HEK293 (cell line): ENCODE data around the gene IZUMO1.

Source experiments
- CTCF ChIA-PET: fragments of 350-600 bp; formaldehyde crosslinking; extraction: SDS; loops from one replicate; lab custom pipeline; 2021; ENCODE audit warnings: antibody characterized with exemption; lab: Yijun Ruan, JAX
- POLR2A ChIA-PET: fragments of 300-600 bp; formaldehyde crosslinking; extraction: SDS; loops from one replicate; lab custom pipeline; 2020; ENCODE audit warnings: antibody characterized with exemption, inconsistent platforms; lab: Yijun Ruan, JAX
- H3K27ac ChIP-seq: fragments of 200-500 bp; sonication (Bioruptor generic); 2 replicates; pipeline ENCODE4 v1.5.1; 2014; ENCODE audit warnings: low read depth, low read length, control low read depth, inconsistent platforms; ENCODE audit errors: extremely low read depth
- H3K36me3 ChIP-seq, 2 experiments: fragments of 200-500 bp in 1 of 2; sonication (Bioruptor generic) in 1 of 2; 1 replicate in 1 of 2; 2 replicates in 1 of 2; pipeline ENCODE4 v1.5.1; 2014 to 2017; ENCODE audit warnings: inconsistent platforms in 2 of 2, low read length in 2 of 2; ENCODE audit not compliant: control insufficient read depth in 2 of 2, insufficient read depth in 1 of 2
- H3K4me1 ChIP-seq: fragments of 200-500 bp; sonication (Bioruptor generic); 2 replicates; pipeline ENCODE4 v1.5.1; 2014; ENCODE audit warnings: mild to moderate bottlenecking, low read length, inconsistent platforms; ENCODE audit not compliant: control insufficient read depth, insufficient read depth
- H3K4me3 ChIP-seq: 2 replicates; pipeline ENCODE4 v1.5.1; 2011; ENCODE audit warnings: low read depth, mild to moderate bottlenecking, control low read depth, low read length, moderate library complexity
- H3K9me3 ChIP-seq: fragments of 200-500 bp; sonication (Bioruptor generic); 2 replicates; pipeline ENCODE4 v1.5.1; 2014; ENCODE audit warnings: low read depth, low read length, inconsistent platforms; ENCODE audit not compliant: control insufficient read depth, insufficient read depth
- GLI4 ChIP-seq: fragments of 450-650 bp; formaldehyde crosslinking; IDR thresholded peaks from 2 replicates; pipeline ENCODE4 v1.5.1; 2016; ENCODE audit warnings: missing biosample characterization, missing genetic modification characterization
- OVOL3 ChIP-seq: fragments of 450-650 bp; formaldehyde crosslinking; IDR thresholded peaks from 2 replicates; pipeline ENCODE4 v1.5.1; 2016; ENCODE audit warnings: missing biosample characterization, missing genetic modification characterization
- SETDB1 ChIP-seq: IDR thresholded peaks from one replicate; pipeline ENCODE4 v1.6.1; 2017; ENCODE audit warnings: mild to moderate bottlenecking, low read length, moderate library complexity, mixed read lengths; ENCODE audit not compliant: insufficient read length
- SP7 ChIP-seq: fragments of 450-650 bp; formaldehyde crosslinking; IDR thresholded peaks from 2 replicates; pipeline ENCODE4 v1.5.1; 2016; ENCODE audit warnings: missing biosample characterization, missing genetic modification characterization
- TRIM28 ChIP-seq: IDR thresholded peaks from 2 replicates; pipeline ENCODE4 v1.6.1; 2011; ENCODE audit warnings: low read length, control low read depth, borderline replicate concordance
- ZNF132 ChIP-seq: fragments of 450-650 bp; formaldehyde crosslinking; IDR thresholded peaks from 2 replicates; pipeline ENCODE4 v1.5.1; 2017; ENCODE audit warnings: missing biosample characterization, missing genetic modification characterization, borderline replicate concordance
- ZNF140 ChIP-seq: fragments of 450-650 bp; formaldehyde crosslinking; IDR thresholded peaks from 2 replicates; pipeline ENCODE4 v1.5.1; 2016; ENCODE audit warnings: missing biosample characterization, missing genetic modification characterization
- ZNF223 ChIP-seq: fragments of 450-650 bp; formaldehyde crosslinking; IDR thresholded peaks from 2 replicates; pipeline ENCODE4 v1.5.1; 2016; ENCODE audit warnings: missing biosample characterization, missing genetic modification characterization
- ZNF292 ChIP-seq: fragments of 450-650 bp; formaldehyde crosslinking; IDR thresholded peaks from 2 replicates; pipeline ENCODE4 v1.5.1; 2016; ENCODE audit warnings: low read depth, missing biosample characterization, missing genetic modification characterization, borderline replicate concordance
- ZNF514 ChIP-seq: fragments of 450-650 bp; formaldehyde crosslinking; IDR thresholded peaks from 2 replicates; pipeline ENCODE4 v1.5.1; 2016; ENCODE audit warnings: missing biosample characterization, missing genetic modification characterization
- ZSCAN16 ChIP-seq: fragments of 450-650 bp; formaldehyde crosslinking; IDR thresholded peaks from 2 replicates; pipeline ENCODE4 v1.5.1; 2016; ENCODE audit warnings: missing biosample characterization, missing genetic modification characterization
- TF ChIP-seq, protein P1 (sequence below): fragments of 450-650 bp; formaldehyde crosslinking; IDR thresholded peaks from 2 replicates; pipeline ENCODE4 v1.5.1; 2017; ENCODE audit warnings: missing biosample characterization, missing genetic modification characterization
- TF ChIP-seq, protein P2 (sequence below): fragments of 450-650 bp; formaldehyde crosslinking; IDR thresholded peaks from 2 replicates; pipeline ENCODE4 v1.5.1; 2017; ENCODE audit warnings: missing biosample characterization, missing genetic modification characterization
- TF ChIP-seq, protein P3 (sequence below): fragments of 450-650 bp; formaldehyde crosslinking; IDR thresholded peaks from 2 replicates; pipeline ENCODE4 v1.5.1; 2016; ENCODE audit warnings: missing biosample characterization, missing genetic modification characterization
- TF ChIP-seq, protein P4 (sequence below): fragments of 450-650 bp; formaldehyde crosslinking; IDR thresholded peaks from 2 replicates; pipeline ENCODE4 v1.5.1; 2016; ENCODE audit warnings: missing biosample characterization, missing genetic modification characterization

IZUMO1 gene

DNA sequence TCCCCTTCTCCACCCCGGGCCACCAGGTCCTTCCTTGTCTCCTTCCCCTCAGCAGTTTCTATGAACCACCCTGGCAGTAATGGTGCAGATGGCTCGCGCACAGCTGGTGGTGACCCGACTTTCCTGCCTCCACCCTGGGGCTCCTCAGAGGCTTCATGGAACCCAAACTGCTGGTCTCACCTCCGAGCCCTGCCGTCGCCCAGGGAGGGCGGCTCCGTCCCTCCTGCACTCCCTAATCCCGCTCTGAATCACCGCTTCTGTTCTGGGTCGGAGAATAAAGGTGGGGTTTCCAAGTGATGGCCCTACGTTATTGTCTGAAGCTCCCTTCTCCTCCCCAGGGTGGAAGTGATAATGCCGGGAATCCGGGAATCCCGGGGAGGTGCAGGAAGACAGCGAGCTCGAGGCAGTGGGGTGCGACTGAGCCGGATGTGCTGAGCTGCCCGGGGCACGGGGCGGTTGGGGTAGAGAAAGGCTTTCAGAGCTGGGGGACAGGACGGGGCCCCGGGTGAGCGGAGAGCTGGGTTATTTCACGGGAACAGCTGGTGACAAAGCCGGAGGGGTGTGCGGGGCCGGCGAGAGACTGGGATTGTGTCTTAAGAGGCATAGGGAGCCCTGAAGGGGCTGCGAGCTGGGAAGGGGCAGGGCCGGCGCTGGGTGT, 50.2 kb downstream of the IZUMO1 start:
- TF ChIP-seq, protein P1, sequence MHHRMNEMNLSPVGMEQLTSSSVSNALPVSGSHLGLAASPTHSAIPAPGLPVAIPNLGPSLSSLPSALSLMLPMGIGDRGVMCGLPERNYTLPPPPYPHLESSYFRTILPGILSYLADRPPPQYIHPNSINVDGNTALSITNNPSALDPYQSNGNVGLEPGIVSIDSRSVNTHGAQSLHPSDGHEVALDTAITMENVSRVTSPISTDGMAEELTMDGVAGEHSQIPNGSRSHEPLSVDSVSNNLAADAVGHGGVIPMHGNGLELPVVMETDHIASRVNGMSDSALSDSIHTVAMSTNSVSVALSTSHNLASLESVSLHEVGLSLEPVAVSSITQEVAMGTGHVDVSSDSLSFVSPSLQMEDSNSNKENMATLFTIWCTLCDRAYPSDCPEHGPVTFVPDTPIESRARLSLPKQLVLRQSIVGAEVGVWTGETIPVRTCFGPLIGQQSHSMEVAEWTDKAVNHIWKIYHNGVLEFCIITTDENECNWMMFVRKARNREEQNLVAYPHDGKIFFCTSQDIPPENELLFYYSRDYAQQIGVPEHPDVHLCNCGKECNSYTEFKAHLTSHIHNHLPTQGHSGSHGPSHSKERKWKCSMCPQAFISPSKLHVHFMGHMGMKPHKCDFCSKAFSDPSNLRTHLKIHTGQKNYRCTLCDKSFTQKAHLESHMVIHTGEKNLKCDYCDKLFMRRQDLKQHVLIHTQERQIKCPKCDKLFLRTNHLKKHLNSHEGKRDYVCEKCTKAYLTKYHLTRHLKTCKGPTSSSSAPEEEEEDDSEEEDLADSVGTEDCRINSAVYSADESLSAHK (tag by site-specific recombination): peak; percentile 73; the same call in 1 of the 2 replicates
- TF ChIP-seq, protein P2, sequence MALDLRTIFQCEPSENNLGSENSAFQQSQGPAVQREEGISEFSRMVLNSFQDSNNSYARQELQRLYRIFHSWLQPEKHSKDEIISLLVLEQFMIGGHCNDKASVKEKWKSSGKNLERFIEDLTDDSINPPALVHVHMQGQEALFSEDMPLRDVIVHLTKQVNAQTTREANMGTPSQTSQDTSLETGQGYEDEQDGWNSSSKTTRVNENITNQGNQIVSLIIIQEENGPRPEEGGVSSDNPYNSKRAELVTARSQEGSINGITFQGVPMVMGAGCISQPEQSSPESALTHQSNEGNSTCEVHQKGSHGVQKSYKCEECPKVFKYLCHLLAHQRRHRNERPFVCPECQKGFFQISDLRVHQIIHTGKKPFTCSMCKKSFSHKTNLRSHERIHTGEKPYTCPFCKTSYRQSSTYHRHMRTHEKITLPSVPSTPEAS (tag by site-specific recombination): no peak
- no peak for TF ChIP-seq SETDB1
- Histone ChIP-seq H3K4me1 (0 out of 2 replicates have a peak, but pooled peaks cover 2% of the 10 kb centered on the region), H3K9me3 (no peaks in the 10 kb centered on the region), H3K36me3 (no peaks in the 10 kb centered on the region; a peak in 1 of 3 replicates), H3K27ac (no peak overlapping the region), H3K4me3 (no peak overlapping the region)
- CTCF ChIA-PET: interaction anchor here (0.6 to 0.7 kb wide), 4 partner anchors 10 to 604 kb away, joined by 3 to 6 read pairs (median 4); no protein-coding TSS in a partner anchor
- POLR2A ChIA-PET: interaction anchor here (0.7 kb wide), 1 partner anchor 18 kb away, joined by 5 read pairs; no protein-coding TSS in a partner anchor

DNA sequence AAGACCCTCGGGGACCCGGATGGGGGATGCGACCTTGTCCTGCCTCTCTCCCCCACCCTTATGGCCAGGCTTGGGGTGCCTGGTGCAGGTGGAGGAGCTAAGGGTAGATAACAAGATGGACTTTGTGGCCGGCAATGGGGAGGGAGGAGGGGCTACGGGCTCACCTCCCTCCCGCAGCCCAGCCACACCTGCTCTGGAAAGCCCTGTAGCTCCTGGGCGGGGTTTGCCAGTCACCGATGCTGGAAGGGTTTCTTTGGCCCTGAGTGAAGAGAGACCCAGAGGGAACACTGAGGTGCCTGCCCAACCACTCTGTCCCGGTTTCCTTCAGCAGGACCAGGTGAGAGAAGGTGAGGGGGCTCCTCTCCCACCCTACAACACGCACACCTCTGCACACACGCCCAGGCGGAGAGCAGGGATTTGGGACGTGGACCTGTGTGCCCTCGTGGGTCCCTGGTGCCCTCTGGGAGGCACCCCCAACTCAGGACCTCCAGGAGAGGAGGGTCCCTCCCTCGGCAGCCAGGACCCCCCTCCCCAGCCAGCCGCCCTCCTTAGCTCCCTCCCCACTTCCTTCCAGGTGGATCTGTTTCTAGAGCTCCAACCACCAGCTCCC, 50.9 kb downstream of the IZUMO1 start, which contains the start of gene FUT2:
TSS of gene FUT2 (plus strand) at position 229 of the 610 bp plus-strand sequence. CDS start 6,986 bp downstream, outside the sequence.
- no peak within 1 kb of the TSS for H3K4me3 ChIP-seq
- H3K27ac ChIP-seq: no peak within 1 kb of the TSS
- no peaks in the 10 kb centered on the region; a peak in 1 of 3 replicates for H3K36me3 ChIP-seq
- TF ChIP-seq, protein P3, sequence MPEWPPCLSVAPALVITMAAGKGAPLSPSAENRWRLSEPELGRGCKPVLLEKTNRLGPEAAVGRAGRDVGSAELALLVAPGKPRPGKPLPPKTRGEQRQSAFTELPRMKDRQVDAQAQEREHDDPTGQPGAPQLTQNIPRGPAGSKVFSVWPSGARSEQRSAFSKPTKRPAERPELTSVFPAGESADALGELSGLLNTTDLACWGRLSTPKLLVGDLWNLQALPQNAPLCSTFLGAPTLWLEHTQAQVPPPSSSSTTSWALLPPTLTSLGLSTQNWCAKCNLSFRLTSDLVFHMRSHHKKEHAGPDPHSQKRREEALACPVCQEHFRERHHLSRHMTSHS (tag by site-specific recombination): no peak
- no peak for TF ChIP-seq ZNF132 (tag by site-specific recombination)
- TF ChIP-seq ZNF223 (tag by site-specific recombination): no peak
- TF ChIP-seq TRIM28: no peak
- no peak for TF ChIP-seq OVOL3
- TF ChIP-seq ZNF292 (tag by site-specific recombination): no peak
- TF ChIP-seq, protein P4, sequence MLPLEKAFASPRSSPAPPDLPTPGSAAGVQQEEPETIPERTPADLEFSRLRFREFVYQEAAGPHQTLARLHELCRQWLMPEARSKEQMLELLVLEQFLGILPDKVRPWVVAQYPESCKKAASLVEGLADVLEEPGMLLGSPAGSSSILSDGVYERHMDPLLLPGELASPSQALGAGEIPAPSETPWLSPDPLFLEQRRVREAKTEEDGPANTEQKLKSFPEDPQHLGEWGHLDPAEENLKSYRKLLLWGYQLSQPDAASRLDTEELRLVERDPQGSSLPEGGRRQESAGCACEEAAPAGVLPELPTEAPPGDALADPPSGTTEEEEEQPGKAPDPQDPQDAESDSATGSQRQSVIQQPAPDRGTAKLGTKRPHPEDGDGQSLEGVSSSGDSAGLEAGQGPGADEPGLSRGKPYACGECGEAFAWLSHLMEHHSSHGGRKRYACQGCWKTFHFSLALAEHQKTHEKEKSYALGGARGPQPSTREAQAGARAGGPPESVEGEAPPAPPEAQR (tag by site-specific recombination): no peak
- TF ChIP-seq ZNF514 (tag by site-specific recombination): no peak
- no peak for TF ChIP-seq ZNF140 (tag by site-specific recombination)
- no peak for TF ChIP-seq ZSCAN16
- no peak for TF ChIP-seq GLI4
- TF ChIP-seq SP7: no peak
- no peaks in the 10 kb centered on the region for H3K9me3 ChIP-seq
- ChIA-PET POLR2A (interaction anchor here (0.6 kb wide), 1 partner anchor 679 kb away, joined by 6 read pairs; no protein-coding TSS in a partner anchor), CTCF (interaction anchor here (0.6 to 1.7 kb wide), 4 partner anchors 10 to 147 kb away, joined by 3 to 9 read pairs (median 4); no protein-coding TSS in a partner anchor)
- 0 out of 2 replicates have a peak, but pooled peaks cover 2% of the 10 kb centered on the region for H3K4me1 ChIP-seq
